Activated naive CD8-positive, alpha-beta T cell (primary cell): ENCODE results near the gene STK4.

Source experiments
- H3K27ac Mint-ChIP-seq: one replicate; pipeline ENCODE4 v1.8.0; 2021; ENCODE audit warnings: mixed read lengths
- H3K27me3 Mint-ChIP-seq: one replicate; pipeline ENCODE4 v1.8.0; 2021; ENCODE audit warnings: mixed read lengths
- H3K36me3 Mint-ChIP-seq: one replicate; pipeline ENCODE4 v1.8.0; 2021; ENCODE audit warnings: mixed read lengths
- H3K4me1 Mint-ChIP-seq: one replicate; pipeline ENCODE4 v1.8.0; 2021; ENCODE audit warnings: low read depth, mixed read lengths
- H3K4me3 Mint-ChIP-seq: one replicate; pipeline ENCODE4 v1.8.0; 2021; ENCODE audit warnings: mild to moderate bottlenecking, mixed read lengths
- H3K9me3 Mint-ChIP-seq: one replicate; pipeline ENCODE4 v1.8.0; 2021; ENCODE audit warnings: low read depth, mixed read lengths

STK4 gene

GRCh38 chr20:45039475-45039820, 73.1 kb downstream of the STK4 start:
- Mint-ChIP-seq H3K27me3 (no peaks in the 10 kb centered on the region), H3K4me1 (peaks cover 89% of the 10 kb centered on the region), H3K27ac (peak overlapping the region; percentile 84), H3K36me3 (peaks cover 15% of the 10 kb centered on the region), H3K4me3 (no peak overlapping the region), H3K9me3 (no peaks in the 10 kb centered on the region)

- Mint-ChIP-seq H3K4me1 (peaks cover 75% of the 10 kb centered on the region), H3K4me3 (peak overlapping the region; percentile 60), H3K36me3 (peaks cover 12% of the 10 kb centered on the region)
These were observed 75.4 kb downstream of the STK4 start for GRCh38 chr20:45041464-45042337.

GRCh38 chr20:45042978-45043377, 76.7 kb downstream of the STK4 start:
- Mint-ChIP-seq H3K27me3 (no peaks in the 10 kb centered on the region), H3K27ac (peak overlapping the region; percentile 81), H3K4me3 (no peak overlapping the region), H3K4me1 (peaks cover 73% of the 10 kb centered on the region), H3K9me3 (no peaks in the 10 kb centered on the region), H3K36me3 (peaks cover 11% of the 10 kb centered on the region)

More at GRCh38 chr20:45041464-45042337, 75.4 kb downstream of the STK4 start:
- Mint-ChIP-seq H3K27me3 (no peaks in the 10 kb centered on the region), H3K9me3 (no peaks in the 10 kb centered on the region), H3K27ac (peak overlapping the region; percentile 96)

- no peaks in the 10 kb centered on the region for H3K9me3 Mint-ChIP-seq
- peak overlapping the region; percentile 90 for H3K27ac Mint-ChIP-seq
- H3K4me1 Mint-ChIP-seq, result peaks cover 75% of the 10 kb centered on the region
- H3K36me3 Mint-ChIP-seq, result peaks cover 13% of the 10 kb centered on the region
- no peaks in the 10 kb centered on the region for H3K27me3 Mint-ChIP-seq
- H3K4me3 Mint-ChIP-seq, result peak overlapping the region; percentile 49
These were observed 77.8 kb downstream of the STK4 start for GRCh38 chr20:45044084-45044573.

GRCh38 chr20:45044601-45045000, 78.3 kb downstream of the STK4 start:
- no peaks in the 10 kb centered on the region for H3K9me3 Mint-ChIP-seq
- H3K27me3 Mint-ChIP-seq, result no peaks in the 10 kb centered on the region
- H3K4me1 Mint-ChIP-seq, result peaks cover 75% of the 10 kb centered on the region
- no peak overlapping the region for H3K4me3 Mint-ChIP-seq
- H3K36me3 Mint-ChIP-seq, result peaks cover 13% of the 10 kb centered on the region
- H3K27ac Mint-ChIP-seq, result no peak overlapping the region

- Mint-ChIP-seq H3K27ac (peak overlapping the region; percentile 90), H3K4me1 (peaks cover 71% of the 10 kb centered on the region), H3K27me3 (no peaks in the 10 kb centered on the region), H3K36me3 (peaks cover 12% of the 10 kb centered on the region), H3K4me3 (no peak overlapping the region), H3K9me3 (no peaks in the 10 kb centered on the region)
These were observed 81.3 kb downstream of the STK4 start for GRCh38 chr20:45047581-45048119.

- H3K36me3 Mint-ChIP-seq, result peaks cover 5% of the 10 kb centered on the region
- no peaks in the 10 kb centered on the region for H3K27me3 Mint-ChIP-seq
- H3K27ac Mint-ChIP-seq, result peak overlapping the region; percentile 90
- H3K9me3 Mint-ChIP-seq, result no peaks in the 10 kb centered on the region
- peaks cover 71% of the 10 kb centered on the region for H3K4me1 Mint-ChIP-seq
- H3K4me3 Mint-ChIP-seq, result peak overlapping the region; percentile 74
These were observed 83.1 kb downstream of the STK4 start for GRCh38 chr20:45049438-45049837.

- Mint-ChIP-seq H3K36me3 (peaks cover 5% of the 10 kb centered on the region), H3K27ac (peak overlapping the region; percentile 90), H3K4me1 (peaks cover 75% of the 10 kb centered on the region), H3K4me3 (peak overlapping the region; percentile 74), H3K9me3 (no peaks in the 10 kb centered on the region), H3K27me3 (no peaks in the 10 kb centered on the region)
These were observed 83.7 kb downstream of the STK4 start for GRCh38 chr20:45049904-45050471.

- H3K9me3 Mint-ChIP-seq, result no peaks in the 10 kb centered on the region
- peaks cover 84% of the 10 kb centered on the region for H3K4me1 Mint-ChIP-seq
- peak overlapping the region; percentile 69 for H3K27ac Mint-ChIP-seq
- peaks cover 5% of the 10 kb centered on the region for H3K36me3 Mint-ChIP-seq
- no peaks in the 10 kb centered on the region for H3K27me3 Mint-ChIP-seq
- H3K4me3 Mint-ChIP-seq, result peak overlapping the region; percentile 5
These were observed 85.1 kb downstream of the STK4 start for GRCh38 chr20:45051204-45052060.

- Mint-ChIP-seq H3K4me1 (peaks cover 87% of the 10 kb centered on the region), H3K36me3 (peaks cover 5% of the 10 kb centered on the region), H3K9me3 (no peaks in the 10 kb centered on the region), H3K4me3 (peak overlapping the region; percentile 42), H3K27me3 (no peaks in the 10 kb centered on the region), H3K27ac (peak overlapping the region; percentile 48)
These were observed 86.6 kb downstream of the STK4 start for GRCh38 chr20:45052698-45053429.

- Mint-ChIP-seq H3K27ac (peak overlapping the region; percentile 48), H3K27me3 (no peaks in the 10 kb centered on the region), H3K36me3 (peaks cover 5% of the 10 kb centered on the region), H3K4me3 (peak overlapping the region; percentile 42), H3K9me3 (no peaks in the 10 kb centered on the region), H3K4me1 (peaks cover 88% of the 10 kb centered on the region)
These were observed 87.4 kb downstream of the STK4 start for GRCh38 chr20:45053430-45054351.

GRCh38 chr20:45055056-45055455, 88.7 kb downstream of the STK4 start:
- H3K9me3 Mint-ChIP-seq, result no peaks in the 10 kb centered on the region
- peak overlapping the region; percentile 86 for H3K27ac Mint-ChIP-seq
- peaks cover 84% of the 10 kb centered on the region for H3K4me1 Mint-ChIP-seq
- H3K27me3 Mint-ChIP-seq, result no peaks in the 10 kb centered on the region
- H3K36me3 Mint-ChIP-seq, result peaks cover 4% of the 10 kb centered on the region
- peak overlapping the region; percentile 27 for H3K4me3 Mint-ChIP-seq

- H3K4me3 Mint-ChIP-seq, result no peak overlapping the region
- peaks cover 4% of the 10 kb centered on the region for H3K36me3 Mint-ChIP-seq
- H3K27ac Mint-ChIP-seq, result peak overlapping the region; percentile 68
- H3K4me1 Mint-ChIP-seq, result peaks cover 89% of the 10 kb centered on the region
- no peaks in the 10 kb centered on the region for H3K27me3 Mint-ChIP-seq
- no peaks in the 10 kb centered on the region for H3K9me3 Mint-ChIP-seq
These were observed 90.3 kb downstream of the STK4 start for GRCh38 chr20:45056473-45057173.
